Hepatocyte (in vitro differentiated cells): ENCODE data around the gene PRIMA1. TPM values are rescaled to one million over a fixed set of nuclear protein-coding genes. Genes with fewer than 3 reads are reported as not detected.

Source experiments
- DNase-seq: peaks from one replicate; pipeline ENCODE4 v3.0.0-alpha.2; 2016; ENCODE audit warnings: low spot score
- H2AFZ ChIP-seq: fragments of 200-600 bp; sonication (generic); 2 replicates; pipeline ENCODE4 v1.6.0; 2016; ENCODE audit warnings: antibody characterized with exemption, mild to moderate bottlenecking
- H3K27ac ChIP-seq: fragments of 200-600 bp; sonication (generic); 2 replicates; pipeline ENCODE4 v1.5.1; 2016; ENCODE audit warnings: mild to moderate bottlenecking
- H3K27me3 ChIP-seq: fragments of 200-600 bp; sonication (generic); 2 replicates; pipeline ENCODE4 v1.6.1; 2016
- H3K36me3 ChIP-seq: fragments of 200-600 bp; sonication (generic); replicated peaks from 2 replicates; pipeline ENCODE4 v1.5.1; 2016; ENCODE audit warnings: low read depth; ENCODE audit not compliant: insufficient read depth
- H3K4me1 ChIP-seq: fragments of 200-600 bp; sonication (generic); 2 replicates; pipeline ENCODE4 v1.5.1; 2016; ENCODE audit warnings: mild to moderate bottlenecking, moderate library complexity; ENCODE audit not compliant: insufficient read depth
- H3K4me2 ChIP-seq: fragments of 200-600 bp; sonication (generic); 2 replicates; pipeline ENCODE4 v1.6.0; 2016
- H3K4me3 ChIP-seq: fragments of 200-600 bp; sonication (generic); 2 replicates; pipeline ENCODE4 v1.5.1; 2016; ENCODE audit warnings: mild to moderate bottlenecking
- H3K79me2 ChIP-seq: fragments of 200-600 bp; sonication (generic); 2 replicates; pipeline ENCODE4 v1.6.0; 2017; ENCODE audit warnings: mild to moderate bottlenecking
- H3K9me2 ChIP-seq: fragments of 200-600 bp; sonication (generic); replicated peaks from 2 replicates; pipeline ENCODE4 v1.6.0; 2017; ENCODE audit warnings: mild to moderate bottlenecking; ENCODE audit not compliant: insufficient read depth
- H3K9me3 ChIP-seq: fragments of 200-600 bp; sonication (generic); 2 replicates; pipeline ENCODE4 v1.5.1; 2016; ENCODE audit warnings: low read depth, mild to moderate bottlenecking
- H4K20me1 ChIP-seq: fragments of 200-600 bp; sonication (generic); 2 replicates; pipeline ENCODE4 v1.6.0; 2016; ENCODE audit warnings: mild to moderate bottlenecking; ENCODE audit not compliant: insufficient read depth, poor library complexity, severe bottlenecking
- EZH2 ChIP-seq: fragments of 200-600 bp; sonication (generic); IDR thresholded peaks from 2 replicates; pipeline ENCODE4 v1.6.1; 2016; ENCODE audit warnings: antibody characterized with exemption, mild to moderate bottlenecking, borderline replicate concordance
- EZH2phosphoT487 ChIP-seq: fragments of 200-600 bp; sonication (generic); IDR thresholded peaks from one replicate; pipeline ENCODE4 v1.6.1; 2018; ENCODE audit warnings: antibody characterized with exemption, mild to moderate bottlenecking, low read depth, moderate library complexity; ENCODE audit not compliant: unreplicated experiment, severe bottlenecking
- WGBS: methylation state at CpG from one replicate; pipeline ENCODE4 v1.1.6; 2016; ENCODE audit warnings: low lambda C conversion rate; ENCODE audit errors: missing lambda C conversion rate; 5-methylcytosine and 5-hydroxymethylcytosine counted together
- polyA plus RNA-seq: library from polyadenylated mRNA; unstranded; fragments of >200 nt; fragmentation: Nextera tagmentation; extraction: Ambion mirVana; gene quantifications from 2 replicates; pipeline ENCODE4 v1.2.1, GENCODE V29; 2016
- total RNA-seq: library from RNA; depleted of rRNA; stranded (reverse); fragments of >200 nt; gene quantifications from 2 replicates; pipeline ENCODE4 v1.2.3, GENCODE V29; 2014
- TF ChIP-seq, protein P1 (sequence below): fragments of 200-600 bp; sonication (generic); IDR thresholded peaks from 2 replicates; pipeline ENCODE4 v1.5.1; 2016; ENCODE audit warnings: antibody characterized with exemption, mild to moderate bottlenecking; ENCODE audit not compliant: poor library complexity

Gene PRIMA1
- total and polyA plus RNA-seq, 2 experiments from 2014 or later: 1.5 to 1.9 TPM

DNA sequence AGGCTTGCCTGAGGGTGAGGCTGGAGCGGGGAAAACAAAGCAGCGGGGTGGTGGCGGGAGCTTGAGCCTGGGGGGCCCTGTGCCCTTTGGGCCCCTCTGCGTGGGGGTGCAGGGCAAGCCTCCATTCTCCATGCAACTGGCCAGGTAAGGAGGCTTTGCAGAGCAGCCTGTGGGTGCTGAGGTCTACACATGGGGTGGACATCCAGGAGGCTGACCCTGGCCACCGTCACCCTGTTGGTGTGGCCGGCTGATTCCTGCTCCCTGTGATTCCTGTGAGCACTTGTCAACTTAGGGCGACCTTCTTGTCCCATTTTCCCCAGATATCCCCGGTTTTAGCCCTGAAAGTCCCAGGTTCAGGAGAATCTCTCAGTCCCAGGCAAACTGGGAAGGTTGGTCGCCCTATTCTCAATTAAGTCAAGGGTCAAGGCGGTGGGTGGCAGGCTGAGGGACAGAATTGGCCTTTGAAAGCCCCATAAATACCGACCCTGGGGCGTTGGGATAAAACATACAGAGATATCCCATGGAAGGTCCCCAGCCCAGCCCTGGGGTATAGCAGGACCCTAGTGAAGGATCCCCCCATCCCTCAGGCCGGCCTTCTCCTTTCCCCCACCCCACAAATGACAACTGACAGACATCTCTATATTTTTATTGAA lies 70.5 kb downstream of the PRIMA1 start:
- TF ChIP-seq, protein P1, sequence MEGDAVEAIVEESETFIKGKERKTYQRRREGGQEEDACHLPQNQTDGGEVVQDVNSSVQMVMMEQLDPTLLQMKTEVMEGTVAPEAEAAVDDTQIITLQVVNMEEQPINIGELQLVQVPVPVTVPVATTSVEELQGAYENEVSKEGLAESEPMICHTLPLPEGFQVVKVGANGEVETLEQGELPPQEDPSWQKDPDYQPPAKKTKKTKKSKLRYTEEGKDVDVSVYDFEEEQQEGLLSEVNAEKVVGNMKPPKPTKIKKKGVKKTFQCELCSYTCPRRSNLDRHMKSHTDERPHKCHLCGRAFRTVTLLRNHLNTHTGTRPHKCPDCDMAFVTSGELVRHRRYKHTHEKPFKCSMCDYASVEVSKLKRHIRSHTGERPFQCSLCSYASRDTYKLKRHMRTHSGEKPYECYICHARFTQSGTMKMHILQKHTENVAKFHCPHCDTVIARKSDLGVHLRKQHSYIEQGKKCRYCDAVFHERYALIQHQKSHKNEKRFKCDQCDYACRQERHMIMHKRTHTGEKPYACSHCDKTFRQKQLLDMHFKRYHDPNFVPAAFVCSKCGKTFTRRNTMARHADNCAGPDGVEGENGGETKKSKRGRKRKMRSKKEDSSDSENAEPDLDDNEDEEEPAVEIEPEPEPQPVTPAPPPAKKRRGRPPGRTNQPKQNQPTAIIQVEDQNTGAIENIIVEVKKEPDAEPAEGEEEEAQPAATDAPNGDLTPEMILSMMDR: no peak
- TF ChIP-seq EZH2phosphoT487: no peak
- no peak for TF ChIP-seq EZH2
- no peak overlapping the region for H3K27ac ChIP-seq
- H3K79me2 ChIP-seq: no peaks in the 10 kb centered on the region

GRCh38 chr14:93716746-93717667 lies 71.3 kb downstream of the PRIMA1 start:
- TF ChIP-seq EZH2phosphoT487: no peak
- TF ChIP-seq, protein P1: no peak
- H3K36me3 ChIP-seq: no peaks in the 10 kb centered on the region
- H2AFZ ChIP-seq: no peak overlapping the region
- DNase-seq: no peak
- no peak overlapping the region for H3K4me3 ChIP-seq
- no peak overlapping the region for H3K27ac ChIP-seq
- no peaks in the 10 kb centered on the region for H3K27me3 ChIP-seq
- H4K20me1 ChIP-seq: no peaks in the 10 kb centered on the region
- H3K9me2 ChIP-seq: no peaks in the 10 kb centered on the region
- H3K79me2 ChIP-seq: no peaks in the 10 kb centered on the region
- no peaks in the 10 kb centered on the region for H3K9me3 ChIP-seq
- H3K4me1 ChIP-seq: no peaks in the 10 kb centered on the region
- WGBS: 93% methylated on average over 14 of the region's 14 CpGs
- H3K4me2 ChIP-seq: no peak overlapping the region

More for the DNA sequence above, 70.5 kb downstream of the PRIMA1 start:
- Histone ChIP-seq H3K4me3 (no peak overlapping the region), H3K4me2 (no peak overlapping the region), H3K27me3 (no peaks in the 10 kb centered on the region), H3K9me2 (no peaks in the 10 kb centered on the region), H2AFZ (no peak overlapping the region), H3K4me1 (no peaks in the 10 kb centered on the region), H3K9me3 (no peaks in the 10 kb centered on the region), H4K20me1 (no peaks in the 10 kb centered on the region), H3K36me3 (no peaks in the 10 kb centered on the region)
- DNase-seq: no peak
- 94% methylated on average over 13 of the region's 13 CpGs for WGBS

GRCh38 chr14:93716002-93716745 lies 72.1 kb downstream of the PRIMA1 start:
- 87% methylated on average over 8 of the region's 8 CpGs for WGBS
- Histone ChIP-seq H3K27ac (no peak overlapping the region), H3K4me1 (no peaks in the 10 kb centered on the region), H3K27me3 (no peaks in the 10 kb centered on the region), H3K4me2 (no peak overlapping the region), H3K79me2 (no peaks in the 10 kb centered on the region), H3K36me3 (no peaks in the 10 kb centered on the region), H4K20me1 (no peaks in the 10 kb centered on the region), H2AFZ (no peak overlapping the region), H3K9me3 (no peaks in the 10 kb centered on the region), H3K9me2 (no peaks in the 10 kb centered on the region), H3K4me3 (no peak overlapping the region)
- TF ChIP-seq EZH2phosphoT487 (no peak), EZH2 (no peak)
- TF ChIP-seq, protein P1: no peak
- no peak for DNase-seq
